GM21447 (cell line): ENCODE results near the gene FRS3.
A peak's percentile ranks its signal among the peaks of the same experiment; 100 is the strongest.

Experiments
- ATAC-seq: cut with Tn5 transposase; IDR thresholded peaks from one replicate; pipeline ENCODE4 v1.9.1; 2021; ENCODE audit not compliant: unreplicated experiment

Gene FRS3

GRCh38 chr6:41730531-41731436 lies 48.9 kb downstream of the FRS3 start:
- no peak for ATAC-seq

- ATAC-seq: no peak
Measured at GRCh38 chr6:41729624-41730023, 50.1 kb downstream of the FRS3 start.

GRCh38 chr6:41728954-41729353 lies 50.7 kb downstream of the FRS3 start:
- ATAC-seq: no peak

DNA sequence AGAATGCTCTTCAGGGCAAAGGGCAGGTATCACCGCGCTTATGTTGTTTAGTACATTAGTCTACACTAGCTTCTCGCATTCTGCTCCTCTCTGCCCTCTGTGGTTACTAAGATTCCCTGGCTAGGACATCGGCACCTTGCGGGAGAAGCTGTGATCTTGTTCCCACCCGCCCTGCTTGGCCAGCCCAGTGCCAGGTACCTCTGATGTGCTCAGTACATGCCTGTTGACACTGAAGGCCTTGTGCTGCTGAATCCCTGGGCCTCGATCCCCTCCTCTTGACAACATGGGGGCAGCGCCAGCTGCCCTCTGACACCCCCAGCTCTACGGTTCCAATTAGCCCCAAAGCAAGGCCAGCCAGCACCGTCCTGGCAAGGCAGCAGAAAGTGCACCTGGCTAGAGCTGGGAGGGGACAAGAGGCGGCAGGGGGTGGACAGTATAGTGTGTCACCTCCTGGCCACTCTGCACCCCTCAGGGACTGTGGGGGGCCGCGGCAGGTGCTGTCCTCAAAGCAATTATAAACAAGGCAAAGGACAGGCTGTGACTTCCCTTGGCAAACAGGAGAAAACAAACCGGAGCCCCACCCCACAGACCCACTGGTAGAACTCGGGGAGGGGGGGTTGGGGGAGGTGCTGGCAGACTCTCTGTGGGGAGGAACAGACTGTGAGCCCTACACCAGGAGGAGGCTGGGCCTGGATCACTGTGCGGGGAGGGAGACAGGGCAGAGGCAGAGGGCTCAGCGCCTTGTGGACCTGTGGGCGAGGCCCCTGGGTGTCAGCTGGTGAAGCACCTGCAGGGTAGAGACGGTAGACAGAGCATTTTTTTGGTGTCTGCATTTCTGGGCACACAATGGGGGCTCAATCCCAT lies 51.4 kb downstream of the FRS3 start:
- no peak for ATAC-seq

- ATAC-seq: no peak
Measured at GRCh38 chr6:41727705-41728072, 52.0 kb downstream of the FRS3 start.

DNA sequence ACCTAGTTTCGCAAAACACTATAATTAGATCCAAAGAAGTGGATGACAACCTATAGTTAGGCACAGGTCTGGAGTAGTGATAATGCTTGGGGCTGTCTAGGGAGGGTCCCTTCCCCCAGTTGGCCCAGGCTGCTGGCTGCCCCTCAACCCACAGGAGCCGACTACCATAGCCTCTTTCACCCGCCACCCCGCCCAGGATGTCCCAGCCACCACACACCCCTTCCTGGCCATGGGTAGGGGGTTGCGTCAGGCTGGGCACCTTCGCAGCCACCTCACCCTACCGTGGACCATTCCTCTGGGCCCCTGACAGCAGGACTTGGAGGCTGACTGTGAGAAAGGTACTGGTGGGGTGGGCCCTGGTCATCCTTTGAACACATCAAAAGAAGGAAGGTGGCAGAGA lies 52.8 kb downstream of the FRS3 start:
- ATAC-seq: no peak

- no peak for ATAC-seq
Measured at GRCh38 chr6:41724586-41725501, 54.9 kb downstream of the FRS3 start.

GRCh38 chr6:41724228-41724580 lies 55.5 kb downstream of the FRS3 start:
- no peak for ATAC-seq

DNA sequence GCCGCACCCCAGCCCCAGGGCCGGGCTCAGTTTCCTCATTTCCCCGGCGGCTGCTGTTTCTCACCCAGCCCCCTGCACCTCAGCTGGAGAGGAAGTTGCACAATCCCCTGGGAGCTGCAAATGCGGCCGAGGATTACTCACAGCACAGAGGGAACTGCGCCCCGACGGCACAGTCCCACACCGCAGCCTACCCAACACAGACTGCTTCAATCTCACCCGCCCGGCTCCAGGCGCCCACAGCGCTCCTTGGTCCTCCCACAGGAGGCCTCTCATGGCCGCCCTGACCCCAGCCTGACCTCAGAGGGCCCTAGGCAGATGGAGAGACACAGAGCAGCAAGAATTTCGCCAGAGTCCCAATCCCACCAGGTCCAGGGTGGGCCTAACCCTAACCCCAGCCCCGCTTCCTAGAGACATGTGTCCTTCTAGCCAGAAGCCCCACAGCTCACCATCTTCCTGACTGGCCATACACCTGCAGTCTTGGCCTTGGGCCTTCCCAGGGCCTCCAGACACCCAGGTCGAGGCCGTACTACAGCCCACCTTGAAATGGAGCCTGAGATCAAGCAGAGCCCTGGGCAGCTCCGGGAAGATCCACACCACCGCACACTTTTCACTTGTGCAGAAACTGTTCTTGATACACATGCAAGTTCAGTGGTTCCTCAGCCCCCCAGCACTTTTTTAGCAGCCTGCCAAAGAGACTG lies 56.0 kb downstream of the FRS3 start:
- peak; percentile 69 for ATAC-seq

GRCh38 chr6:41722969-41723529 lies 56.7 kb downstream of the FRS3 start:
- ATAC-seq: no peak

GRCh38 chr6:41721414-41721813 lies 58.3 kb downstream of the FRS3 start:
- no peak for ATAC-seq

- no peak for ATAC-seq
Measured at GRCh38 chr6:41720783-41721182, 58.9 kb downstream of the FRS3 start.

DNA sequence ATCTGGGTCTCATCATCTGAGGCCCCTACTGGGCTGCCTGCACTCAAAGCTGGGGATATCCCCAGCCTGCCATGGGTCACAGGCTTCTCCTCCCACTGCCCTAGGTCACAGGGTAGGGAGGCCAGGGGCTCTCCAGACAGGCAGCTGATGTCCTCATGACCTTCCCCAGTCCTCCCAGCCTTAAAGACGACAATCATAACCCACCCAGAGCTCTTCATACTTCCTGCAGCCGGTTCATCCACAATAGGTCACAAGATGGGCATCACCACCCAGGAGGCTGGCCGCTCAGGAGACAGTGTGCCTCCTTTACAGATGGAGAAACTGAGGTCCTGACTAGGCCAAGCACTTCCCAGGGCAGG lies 59.5 kb downstream of the FRS3 start:
- ATAC-seq: peak; percentile 30
